SK-N-SH treated with all-trans-retinoic acid at 6 μM for 48 hours (cell line): ENCODE data around the gene MMP11.

Experiments
- ATAC-seq: fragments of 200-7000 bp; cut with Tn5 transposase; 3 replicates; pipeline ENCODE4 v1.9.1; 2020; ENCODE audit warnings: mild to moderate bottlenecking, moderate library complexity
- ARNTL ChIP-seq: fragments of 450-650 bp; formaldehyde crosslinking; IDR thresholded peaks from 2 replicates; pipeline ENCODE4 v1.5.0; 2020; ENCODE audit warnings: low read depth, mild to moderate bottlenecking, moderate library complexity, borderline replicate concordance
- BACH2 ChIP-seq: fragments of 250-450 bp; sonication (Bioruptor Pico); IDR thresholded peaks from 2 replicates; pipeline ENCODE4 v1.9.0; 2021; ENCODE audit warnings: mild to moderate bottlenecking, borderline replicate concordance
- CREB5 ChIP-seq: fragments of 250-450 bp; sonication (Bioruptor Pico); IDR thresholded peaks from 2 replicates; pipeline ENCODE4 v1.5.1; 2020; ENCODE audit warnings: low read depth, mild to moderate bottlenecking, moderate library complexity
- CSDC2 ChIP-seq: fragments of 250-450 bp; sonication (Bioruptor Pico); IDR thresholded peaks from 2 replicates; pipeline ENCODE4 v1.5.0; 2020; ENCODE audit warnings: mild to moderate bottlenecking, moderate library complexity
- CSRNP3 ChIP-seq: fragments of 250-450 bp; sonication (Bioruptor Pico); IDR thresholded peaks from 2 replicates; pipeline ENCODE4 v1.5.1; 2021; ENCODE audit warnings: mild to moderate bottlenecking, moderate library complexity
- ESRRG ChIP-seq: fragments of 250-450 bp; sonication (Bioruptor Pico); IDR thresholded peaks from 2 replicates; pipeline ENCODE4 v1.6.1; 2021; ENCODE audit warnings: mild to moderate bottlenecking
- GLIS3 ChIP-seq: fragments of 250-450 bp; sonication (Bioruptor Pico); IDR thresholded peaks from 2 replicates; pipeline ENCODE4 v1.5.0; 2020; ENCODE audit warnings: mild to moderate bottlenecking, moderate library complexity
- ISL1 ChIP-seq: fragments of 250-450 bp; sonication (Bioruptor Pico); IDR thresholded peaks from 2 replicates; pipeline ENCODE4 v2.1.2; 2022; ENCODE audit warnings: mild to moderate bottlenecking, moderate library complexity
- OSR1 ChIP-seq: fragments of 250-450 bp; sonication (Bioruptor Pico); IDR thresholded peaks from 2 replicates; pipeline ENCODE4 v1.8.0; 2022; ENCODE audit warnings: moderate library complexity, mild to moderate bottlenecking, inconsistent platforms
- PATZ1 ChIP-seq: fragments of 250-450 bp; sonication (Bioruptor Pico); IDR thresholded peaks from 2 replicates; pipeline ENCODE4 v1.8.0; 2020; ENCODE audit warnings: mild to moderate bottlenecking, moderate library complexity, borderline replicate concordance
- POU6F1 ChIP-seq: fragments of 250-450 bp; sonication (Bioruptor Pico); IDR thresholded peaks from 2 replicates; pipeline ENCODE4 v1.8.0; 2021; ENCODE audit warnings: low read depth, mild to moderate bottlenecking, moderate library complexity, borderline replicate concordance
- PPARA ChIP-seq: fragments of 250-450 bp; sonication (Bioruptor Pico); IDR thresholded peaks from 2 replicates; pipeline ENCODE4 v1.5.0; 2020; ENCODE audit warnings: mild to moderate bottlenecking, borderline replicate concordance
- RARB ChIP-seq: fragments of 250-450 bp; sonication (Bioruptor Pico); IDR thresholded peaks from 2 replicates; pipeline ENCODE4 v1.8.0; 2021; ENCODE audit warnings: mild to moderate bottlenecking, moderate library complexity
- SNAI2 ChIP-seq: fragments of 250-450 bp; sonication (Bioruptor Pico); IDR thresholded peaks from 2 replicates; pipeline ENCODE4 v1.5.0; 2020; ENCODE audit warnings: mild to moderate bottlenecking, moderate library complexity
- TCF4 ChIP-seq: fragments of 250-450 bp; sonication (Bioruptor Pico); IDR thresholded peaks from 2 replicates; pipeline ENCODE4 v1.8.0; 2021; ENCODE audit warnings: mild to moderate bottlenecking, moderate library complexity, borderline replicate concordance
- TOX ChIP-seq: fragments of 250-450 bp; sonication (Bioruptor Pico); IDR thresholded peaks from 2 replicates; pipeline ENCODE4 v1.8.0; 2021; ENCODE audit warnings: mild to moderate bottlenecking, moderate library complexity, borderline replicate concordance
- ZC3H10 ChIP-seq: fragments of 250-450 bp; sonication (Bioruptor Pico); IDR thresholded peaks from 2 replicates; pipeline ENCODE4 v1.5.1; 2021; ENCODE audit warnings: mild to moderate bottlenecking, moderate library complexity
- ZFP3 ChIP-seq: fragments of 250-450 bp; sonication (Bioruptor Pico); IDR thresholded peaks from 2 replicates; pipeline ENCODE4 v1.5.0; 2020; ENCODE audit warnings: mild to moderate bottlenecking, moderate library complexity
- ZFP30 ChIP-seq: fragments of 450-650 bp; formaldehyde crosslinking; IDR thresholded peaks from 2 replicates; pipeline ENCODE4 v1.5.0; 2022; ENCODE audit warnings: mild to moderate bottlenecking, moderate library complexity
- ZNF565 ChIP-seq: fragments of 450-650 bp; formaldehyde crosslinking; conservative IDR thresholded peaks from 2 replicates; pipeline ENCODE4 v1.5.0; 2020; ENCODE audit warnings: low read depth, mild to moderate bottlenecking, moderate library complexity
- ZNF8 ChIP-seq: fragments of 450-650 bp; formaldehyde crosslinking; IDR thresholded peaks from 2 replicates; pipeline ENCODE4 v1.5.0; 2020; ENCODE audit warnings: mild to moderate bottlenecking, moderate library complexity

The MMP11 gene

GRCh38 chr22:23764899-23765881 lies 7.5 kb upstream of the MMP11 start:
- no peak for ATAC-seq
- TF ChIP-seq ISL1 (no peak), TCF4 (CRISPR knock-in tag) (no peak), RARB (CRISPR knock-in tag) (no peak), PPARA (no peak), ZFP30 (CRISPR knock-in tag) (no peak), ZNF8 (CRISPR knock-in tag) (no peak), CSDC2 (CRISPR knock-in tag) (no peak), TOX (CRISPR knock-in tag) (no peak), CREB5 (CRISPR knock-in tag) (no peak), ESRRG (no peak), OSR1 (no peak), SNAI2 (CRISPR knock-in tag) (no peak), ZC3H10 (CRISPR knock-in tag) (no peak), BACH2 (CRISPR knock-in tag) (no peak), GLIS3 (CRISPR knock-in tag) (no peak), ZFP3 (no peak), POU6F1 (no peak), PATZ1 (CRISPR knock-in tag) (no peak), ARNTL (CRISPR knock-in tag) (no peak), ZNF565 (CRISPR knock-in tag) (no peak)
- TF ChIP-seq, all 23 proteins: peak for 0

- TF ChIP-seq ARNTL (CRISPR knock-in tag) (no peak), TCF4 (CRISPR knock-in tag) (no peak), POU6F1 (no peak), GLIS3 (CRISPR knock-in tag) (no peak), ZC3H10 (CRISPR knock-in tag) (no peak), CSDC2 (CRISPR knock-in tag) (no peak), ZNF565 (CRISPR knock-in tag) (no peak), ESRRG (no peak), CSRNP3 (CRISPR knock-in tag) (no peak), BACH2 (CRISPR knock-in tag) (no peak), PATZ1 (CRISPR knock-in tag) (no peak)
- peak; percentile 7 for ATAC-seq
Observed at GRCh38 chr22:23767303-23767672, 5.4 kb upstream of the MMP11 start.
